Adrenal gland (tissue), 5 donors: Measurements from ENCODE around the gene LCN15.

Experiments used
- CTCF ChIP-seq, 6 experiments: fragments of 450-650 bp in 4 of 6; fragments of 200-600 bp in 2 of 6; sonication (generic) in 1 of 6; IDR thresholded peaks; 1 replicate in 5 of 6; 2 replicates in 1 of 6; pipeline versions ENCODE4 v1.5.1 to v1.8.0; 2016 to 2021; ENCODE audit warnings: antibody characterized with exemption in 6 of 6, mild to moderate bottlenecking in 2 of 6, moderate library complexity in 1 of 6
- POLR2A ChIP-seq, 2 donors: fragments of 450-650 bp; IDR thresholded peaks; one replicate each; pipeline ENCODE4 v1.6.1; 2017; ENCODE audit warnings: antibody characterized with exemption in 2 of 2, mild to moderate bottlenecking in 2 of 2, moderate library complexity in 1 of 2
- donor health status: DM: no; HTN: no; CAD: no.

- TF ChIP-seq CTCF (IDR thresholded peaks at IDR 0.05): no peak
- TF ChIP-seq POLR2A (IDR thresholded peaks at IDR 0.05): no peak
Observed at GRCh38 chr9:136799079-136799853, 34.9 kb upstream of the LCN15 start.
